Cerebellar cortex (tissue), 1 donor: ENCODE measurements around the gene SCYL2.

Experiments
- DNase-seq: peaks from one replicate; pipeline ENCODE4 v3.0.0-alpha.2; 2015; ENCODE audit warnings: low spot score

The SCYL2 gene

GRCh38 chr12:100375038-100375735, 108.2 kb downstream of the SCYL2 start:
- DNase-seq: peak; percentile 11

- no peak for DNase-seq
Observed at GRCh38 chr12:100376161-100376560, 109.2 kb downstream of the SCYL2 start.

- no peak for DNase-seq
Observed at GRCh38 chr12:100381379-100381778, 114.4 kb downstream of the SCYL2 start.

- DNase-seq: no peak
Observed at GRCh38 chr12:100382338-100382737, 115.4 kb downstream of the SCYL2 start.

GRCh38 chr12:100383586-100384558, 116.9 kb downstream of the SCYL2 start:
- DNase-seq: no peak

- no peak for DNase-seq
Observed at GRCh38 chr12:100384559-100384935, 117.6 kb downstream of the SCYL2 start.

GRCh38 chr12:100388382-100388781, 121.4 kb downstream of the SCYL2 start:
- no peak for DNase-seq
